Endothelial cell of umbilical vein (primary cell): ENCODE measurements around the gene CCNJL.

Source experiments
- EZH2 ChIP-seq: IDR thresholded peaks from 2 replicates; pipeline ENCODE4 v1.6.1; 2012; ENCODE audit warnings: borderline replicate concordance, low read depth, mild to moderate bottlenecking, moderate library complexity, low read length, inconsistent platforms; ENCODE audit not compliant: severe bottlenecking
- FOS ChIP-seq: IDR thresholded peaks from 2 replicates; pipeline ENCODE4 v1.6.1; 2011; ENCODE audit warnings: mild to moderate bottlenecking, low read length, moderate library complexity, borderline replicate concordance; ENCODE audit not compliant: insufficient read depth
- MYC ChIP-seq: IDR thresholded peaks from one replicate; pipeline ENCODE4 v1.6.1; 2011; ENCODE audit warnings: mild to moderate bottlenecking, low read depth, low read length
- POLR2A ChIP-seq: IDR thresholded peaks from 2 replicates; pipeline ENCODE4 v1.6.1; 2012; ENCODE audit warnings: low read depth, mild to moderate bottlenecking, control low read depth, low read length
- POLR2AphosphoS5 ChIP-seq: IDR thresholded peaks from 2 replicates; pipeline ENCODE4 v1.6.1; 2012; ENCODE audit warnings: low read depth, mild to moderate bottlenecking, control low read depth, low read length, moderate library complexity; ENCODE audit not compliant: insufficient read depth
- TF ChIP-seq, protein P1 (sequence below), 2 donors: IDR thresholded peaks; 1 replicate in 1 of 2; 2 replicates in 1 of 2; pipeline ENCODE4 v1.5.1; 2011; ENCODE audit warnings: low read length in 2 of 2, mild to moderate bottlenecking in 2 of 2, moderate library complexity in 2 of 2, control low read depth in 1 of 2, inconsistent platforms in 1 of 2, low read depth in 1 of 2; ENCODE audit not compliant: insufficient read depth in 1 of 2; ENCODE audit errors: extremely low read depth in 1 of 2
- TF ChIP-seq, protein P2 (sequence below): IDR thresholded peaks from 2 replicates; pipeline ENCODE4 v1.6.1; 2011; ENCODE audit not compliant: insufficient read depth, insufficient read length

DNA sequence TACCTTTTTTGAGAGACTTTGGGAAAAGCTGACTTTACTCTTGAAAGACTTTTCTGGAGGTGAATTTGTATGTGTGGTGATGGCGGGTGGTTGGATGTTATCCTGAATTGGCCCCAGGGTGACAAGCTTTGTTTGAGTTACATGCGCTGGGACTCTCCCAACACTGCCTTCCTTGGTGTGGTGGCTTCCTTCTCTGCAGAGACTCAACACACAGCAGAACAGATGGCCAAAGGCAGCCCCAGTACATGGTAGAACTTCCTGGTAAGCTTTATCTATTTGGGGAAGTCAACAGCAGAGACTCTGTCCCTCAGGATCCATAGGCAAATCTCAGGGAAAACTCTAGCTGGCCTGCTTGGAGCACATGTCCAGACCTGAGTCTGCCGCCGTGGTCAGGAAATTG lies 39.9 kb upstream of the CCNJL start:
- TF ChIP-seq, protein P1, sequence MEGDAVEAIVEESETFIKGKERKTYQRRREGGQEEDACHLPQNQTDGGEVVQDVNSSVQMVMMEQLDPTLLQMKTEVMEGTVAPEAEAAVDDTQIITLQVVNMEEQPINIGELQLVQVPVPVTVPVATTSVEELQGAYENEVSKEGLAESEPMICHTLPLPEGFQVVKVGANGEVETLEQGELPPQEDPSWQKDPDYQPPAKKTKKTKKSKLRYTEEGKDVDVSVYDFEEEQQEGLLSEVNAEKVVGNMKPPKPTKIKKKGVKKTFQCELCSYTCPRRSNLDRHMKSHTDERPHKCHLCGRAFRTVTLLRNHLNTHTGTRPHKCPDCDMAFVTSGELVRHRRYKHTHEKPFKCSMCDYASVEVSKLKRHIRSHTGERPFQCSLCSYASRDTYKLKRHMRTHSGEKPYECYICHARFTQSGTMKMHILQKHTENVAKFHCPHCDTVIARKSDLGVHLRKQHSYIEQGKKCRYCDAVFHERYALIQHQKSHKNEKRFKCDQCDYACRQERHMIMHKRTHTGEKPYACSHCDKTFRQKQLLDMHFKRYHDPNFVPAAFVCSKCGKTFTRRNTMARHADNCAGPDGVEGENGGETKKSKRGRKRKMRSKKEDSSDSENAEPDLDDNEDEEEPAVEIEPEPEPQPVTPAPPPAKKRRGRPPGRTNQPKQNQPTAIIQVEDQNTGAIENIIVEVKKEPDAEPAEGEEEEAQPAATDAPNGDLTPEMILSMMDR (IDR thresholded peaks at IDR 0.05; ENCODE audit: extremely low read depth in 1 of 2, insufficient read depth in 1 of 2, low read depth in 1 of 2, low read length in 2 of 2) = no peak
- TF ChIP-seq POLR2A = no peak
- no peak for TF ChIP-seq POLR2AphosphoS5
- TF ChIP-seq EZH2 = no peak
- TF ChIP-seq, protein P2, sequence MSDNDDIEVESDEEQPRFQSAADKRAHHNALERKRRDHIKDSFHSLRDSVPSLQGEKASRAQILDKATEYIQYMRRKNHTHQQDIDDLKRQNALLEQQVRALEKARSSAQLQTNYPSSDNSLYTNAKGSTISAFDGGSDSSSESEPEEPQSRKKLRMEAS = no peak
- no peak for TF ChIP-seq FOS
- no peak for TF ChIP-seq MYC
